Fibroblast of peridontal ligament (primary cell): ENCODE measurements around the gene REEP3.

Experiments
- DNase-seq: peaks from one replicate; pipeline ENCODE4 v3.0.0-alpha.2; 2010; ENCODE audit errors: extremely low read depth

REEP3 gene

DNA sequence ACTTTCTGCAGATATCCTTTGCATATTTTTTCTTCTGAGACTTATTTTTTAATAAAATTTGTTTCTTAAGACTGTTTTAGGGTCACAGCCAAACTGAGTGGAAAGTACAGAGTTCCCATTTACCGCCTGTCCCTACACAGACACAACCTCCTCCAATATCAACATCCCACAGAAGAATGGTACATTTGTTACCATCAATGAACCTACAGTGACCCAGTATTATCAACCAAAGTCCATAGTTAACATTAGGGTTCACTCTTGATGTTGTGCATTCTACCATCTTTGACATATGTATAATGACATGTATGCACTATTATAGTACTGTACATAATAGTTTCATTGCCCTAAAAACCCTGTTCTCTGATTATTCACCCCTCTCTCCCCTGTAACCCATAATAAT is 14.6 kb upstream of the REEP3 start:
- no peak for DNase-seq

- peak; percentile 58 for DNase-seq
Measured at GRCh38 chr10:63515002-63515763, 6.0 kb upstream of the REEP3 start.

- no peak for DNase-seq
Measured at GRCh38 chr10:63516207-63516606, 5.0 kb upstream of the REEP3 start.

DNA sequence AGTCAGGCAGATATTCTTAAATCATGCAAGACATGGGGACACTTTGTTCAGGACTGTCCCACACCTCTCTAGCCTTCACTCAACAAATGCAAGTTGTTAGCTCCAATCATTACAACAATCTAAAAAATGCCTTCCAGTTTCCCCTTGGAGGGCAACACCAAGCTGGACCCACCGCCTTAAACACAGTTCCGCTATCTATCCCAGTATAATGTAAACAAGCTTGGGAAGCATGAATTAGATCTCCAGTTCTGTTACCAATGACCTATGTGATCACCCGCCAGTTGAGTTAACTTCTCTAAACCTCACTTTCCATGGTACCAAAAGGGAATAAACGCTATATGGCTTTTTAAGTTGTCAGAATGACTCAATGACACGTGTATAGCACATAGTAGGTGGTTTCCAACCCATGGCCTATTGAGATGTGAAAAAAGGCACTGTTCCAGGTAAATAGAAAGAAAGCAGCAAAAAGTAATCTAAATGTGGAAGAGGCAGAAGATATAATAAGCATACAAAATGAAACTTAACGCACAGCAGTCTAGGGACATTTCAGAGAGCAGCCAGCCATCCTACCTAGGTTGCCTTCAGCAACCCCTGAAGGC is 2.4 kb upstream of the REEP3 start:
- no peak for DNase-seq

DNA sequence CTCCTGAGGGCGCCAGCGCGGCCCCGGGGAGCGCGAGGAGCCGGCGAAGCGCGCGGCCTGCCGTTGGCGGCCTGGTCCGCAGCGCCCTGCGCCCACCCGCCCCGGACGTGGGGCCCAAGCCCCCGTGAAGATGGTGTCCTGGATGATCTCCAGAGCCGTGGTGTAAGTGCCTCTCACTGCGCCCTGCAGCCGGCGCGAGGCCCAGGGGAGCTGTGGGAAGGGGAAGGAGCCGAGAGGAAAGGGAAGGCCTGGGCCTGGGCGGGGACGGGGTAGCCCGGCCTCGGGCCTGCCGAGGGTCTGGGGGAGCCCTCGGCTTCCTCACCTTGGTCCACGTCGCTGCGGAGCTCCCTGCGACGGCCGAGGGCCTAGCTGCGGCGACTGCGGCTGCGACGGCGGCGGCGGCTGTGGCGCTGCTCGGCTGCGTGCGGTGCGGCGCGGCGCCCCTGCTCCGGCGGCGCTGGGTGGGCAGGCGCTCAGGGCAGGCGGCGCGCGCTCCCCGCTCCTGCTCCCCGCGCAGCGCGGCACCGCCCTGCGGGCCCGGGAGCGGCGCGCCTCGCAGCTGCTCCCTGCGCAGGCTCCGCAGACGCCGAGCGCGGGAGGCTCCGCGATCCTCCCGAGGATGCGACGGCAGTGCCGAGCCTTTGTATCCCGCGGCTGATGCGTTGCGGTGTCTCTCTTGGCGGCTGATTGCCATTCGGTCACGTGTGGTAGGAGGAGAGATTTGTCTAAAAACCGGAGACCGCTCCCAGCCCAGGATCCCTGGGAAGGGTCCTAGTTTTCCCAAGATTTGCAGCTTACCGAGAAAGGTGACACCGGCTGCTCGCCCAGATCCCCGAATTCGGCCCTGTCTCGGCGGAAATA is 445 bp downstream of the REEP3 start:
- DNase-seq, result peak; percentile 64

DNA sequence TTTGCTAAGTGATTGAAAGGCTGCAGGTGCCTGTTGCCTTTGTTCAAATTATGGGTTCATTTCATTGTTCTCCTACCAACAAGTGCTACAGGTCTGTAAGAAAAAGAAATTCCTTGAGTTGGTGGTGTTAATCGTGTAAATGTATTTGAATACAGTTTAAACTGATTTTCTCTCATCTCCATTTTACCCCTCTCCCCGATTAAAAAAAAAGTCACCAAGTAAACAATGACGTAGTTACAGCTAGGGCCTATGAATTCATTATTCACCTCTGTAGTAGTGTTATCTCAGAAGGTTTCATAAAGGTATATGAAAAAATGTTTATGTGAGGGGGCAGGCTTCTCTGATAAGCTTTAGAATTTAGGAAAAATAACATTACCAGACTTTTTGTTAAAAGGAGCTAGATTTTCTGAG is 1.1 kb downstream of the REEP3 start:
- peak; percentile 38 for DNase-seq

DNA sequence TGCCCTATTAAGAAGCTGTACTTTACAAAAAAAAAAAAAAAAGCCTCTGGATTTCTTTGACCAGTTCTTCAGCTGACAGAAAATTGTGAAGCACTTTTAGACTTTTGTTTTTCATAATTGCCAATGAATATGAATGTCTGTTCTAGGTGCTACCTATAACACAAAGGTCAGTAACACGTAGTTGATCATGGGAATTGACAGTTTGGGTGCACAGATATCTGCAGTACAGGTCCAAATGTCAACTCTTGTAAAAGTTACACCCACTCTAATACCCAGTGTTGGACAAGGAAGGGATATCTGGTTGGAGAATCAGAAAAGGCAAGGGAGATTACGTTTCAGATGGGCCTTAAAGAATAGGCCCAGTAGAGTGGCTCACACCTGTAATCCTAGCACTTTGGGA is 1.8 kb downstream of the REEP3 start:
- DNase-seq, result no peak

DNA sequence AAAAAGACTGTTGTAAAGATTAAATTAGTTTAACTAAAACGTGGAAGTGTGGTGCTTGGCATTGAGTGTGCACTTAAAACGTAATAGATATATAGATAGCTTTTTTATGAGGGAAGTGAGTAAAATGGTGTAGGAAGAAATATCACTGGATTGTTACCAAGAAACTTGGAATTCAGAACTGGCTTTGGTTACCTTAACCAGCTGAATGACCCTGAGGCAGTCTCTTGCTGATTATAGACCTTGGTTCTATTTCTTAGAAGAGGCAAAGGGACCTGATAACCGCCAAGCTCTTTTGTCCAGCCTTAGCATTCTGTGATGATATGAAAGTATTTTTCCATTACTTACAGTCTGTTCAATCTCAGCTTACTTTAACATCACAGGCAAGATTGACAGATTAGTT is 3.8 kb downstream of the REEP3 start:
- DNase-seq, result no peak

DNA sequence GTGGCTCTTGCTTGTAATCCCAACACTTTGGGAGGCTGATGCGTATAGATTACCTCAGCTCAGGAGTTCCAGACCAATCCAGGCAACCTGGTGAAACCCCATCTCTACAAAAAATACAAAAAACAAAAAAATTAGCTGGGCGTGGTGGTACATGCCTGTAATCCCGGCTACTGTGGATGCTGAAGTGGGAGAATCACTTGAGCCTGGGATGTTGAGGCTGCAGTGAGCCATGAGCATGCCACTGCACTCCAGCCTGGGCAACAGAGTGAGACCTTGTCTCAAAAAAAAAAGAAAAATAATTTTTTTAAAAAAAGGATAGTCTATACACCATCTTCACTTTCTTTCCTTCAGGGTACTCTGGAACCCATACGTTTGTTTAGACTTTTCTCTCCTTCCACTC is 6.2 kb downstream of the REEP3 start:
- no peak for DNase-seq

DNA sequence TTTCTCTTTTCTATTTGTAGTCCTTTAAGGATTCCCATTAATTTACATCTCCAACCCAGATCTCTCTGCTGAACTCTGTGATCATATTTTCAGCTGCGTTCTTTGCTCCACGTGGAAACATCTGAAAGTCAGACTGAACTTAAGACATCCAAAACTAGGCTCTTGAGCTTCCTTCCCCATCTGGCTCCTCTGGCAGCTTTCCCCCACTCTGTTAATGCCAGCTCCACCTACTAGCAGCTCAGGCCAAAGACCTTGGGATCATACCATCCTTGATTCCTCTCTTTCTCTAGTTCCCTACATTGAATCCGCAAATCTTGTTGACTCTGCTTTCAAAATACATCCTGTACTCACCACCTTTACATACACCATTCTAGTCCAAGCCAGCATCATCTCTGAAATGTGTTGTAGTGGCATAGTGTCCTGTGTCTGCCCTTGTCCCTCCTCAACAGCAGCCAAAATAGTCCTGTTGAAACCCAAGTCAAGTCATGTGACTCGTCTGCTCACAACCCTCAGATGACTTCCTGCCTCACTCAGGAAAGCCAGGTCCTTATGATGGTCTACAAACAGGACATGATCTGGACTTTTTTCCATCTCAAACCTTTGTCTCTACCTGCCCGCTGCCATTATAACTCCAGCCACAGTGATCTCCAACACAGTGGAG is 7.0 kb downstream of the REEP3 start:
- DNase-seq, result no peak

GRCh38 chr10:63530409-63530808 is 9.2 kb downstream of the REEP3 start:
- no peak for DNase-seq

GRCh38 chr10:63534723-63535122 is 13.5 kb downstream of the REEP3 start:
- no peak for DNase-seq

- DNase-seq, result no peak
Measured at GRCh38 chr10:63536698-63537097, 15.5 kb downstream of the REEP3 start.

- DNase-seq, result no peak
Measured at GRCh38 chr10:63537536-63537935, 16.3 kb downstream of the REEP3 start.

DNA sequence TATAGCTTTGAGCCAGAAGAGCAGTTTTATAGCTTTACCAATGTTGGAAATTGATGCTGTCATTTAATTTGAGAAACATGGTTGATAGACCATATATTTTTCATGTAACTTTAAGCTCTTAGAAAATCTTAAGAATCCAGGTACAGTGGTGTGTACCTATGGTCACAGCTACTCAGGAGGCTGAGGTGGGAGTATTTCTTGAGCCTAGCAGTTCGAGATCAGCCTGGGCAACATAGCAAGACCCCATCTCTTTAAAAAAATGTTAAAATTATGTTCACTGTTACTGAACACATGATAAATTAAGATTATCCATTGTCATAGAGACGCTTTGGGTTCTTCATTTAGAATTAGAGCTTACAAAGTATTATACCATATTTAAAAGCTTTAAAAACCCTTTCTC is 18.2 kb downstream of the REEP3 start:
- DNase-seq, result no peak

DNA sequence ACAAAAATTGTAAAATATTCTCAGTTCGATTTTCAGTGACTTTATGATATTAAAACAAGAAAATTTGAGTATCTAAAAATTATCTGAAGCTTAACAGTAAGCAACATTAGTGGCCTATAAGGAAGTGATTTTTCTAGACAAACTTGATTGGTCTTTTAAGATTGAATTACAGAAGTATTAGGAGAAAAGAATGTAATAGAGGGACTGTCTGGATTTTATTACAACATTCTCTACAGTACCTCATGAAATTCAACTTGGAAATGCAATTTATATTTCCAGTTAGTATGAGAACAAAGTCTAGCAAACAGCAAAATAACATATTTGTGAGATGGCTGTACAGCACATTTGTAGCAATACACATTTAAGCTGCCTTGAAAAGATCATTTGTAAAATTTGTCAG is 18.8 kb downstream of the REEP3 start:
- no peak for DNase-seq

GRCh38 chr10:63542835-63543575 is 21.8 kb downstream of the REEP3 start:
- peak; percentile 68 for DNase-seq

GRCh38 chr10:63543576-63543962 is 22.4 kb downstream of the REEP3 start:
- no peak for DNase-seq

GRCh38 chr10:63544418-63544817 is 23.2 kb downstream of the REEP3 start:
- no peak for DNase-seq

- peak; percentile 29 for DNase-seq
Measured at GRCh38 chr10:63547628-63548360, 26.6 kb downstream of the REEP3 start.

- no peak for DNase-seq
Measured at GRCh38 chr10:63548860-63549259, 27.7 kb downstream of the REEP3 start.
